HEK293T (cell line): ENCODE data around the gene HPSE2.
A peak's percentile ranks its signal among the peaks of the same experiment; 100 is the strongest.
"Not testable (repeated sequence)": the region's sequence is repeated elsewhere in the genome, so short reads cannot be mapped to it uniquely, and the experiment has no call there.

ENCODE experiments used
- CTCF ChIA-PET: fragments of 350-600 bp; formaldehyde crosslinking; extraction: SDS; loops from one replicate; lab custom pipeline; 2021; ENCODE audit warnings: antibody characterized with exemption, inconsistent platforms; lab: Yijun Ruan, JAX
- POLR2A ChIA-PET: fragments of 350-600 bp; formaldehyde crosslinking; extraction: SDS; loops from one replicate; lab custom pipeline; 2020; ENCODE audit warnings: antibody characterized with exemption, inconsistent platforms; lab: Yijun Ruan, JAX
- DNase-seq: peaks from one replicate; pipeline ENCODE4 v3.0.0; 2012; ENCODE audit warnings: mixed read lengths; ENCODE audit errors: extremely low spot score
- ARNT ChIP-seq: fragments of 450-650 bp; IDR thresholded peaks from 2 replicates; pipeline ENCODE4 v1.6.1; 2017; ENCODE audit warnings: mild to moderate bottlenecking
- BHLHE40 ChIP-seq: fragments of 450-650 bp; IDR thresholded peaks from 2 replicates; pipeline ENCODE4 v1.6.1; 2016; ENCODE audit warnings: mild to moderate bottlenecking, moderate library complexity, borderline replicate concordance
- CTBP1 ChIP-seq: fragments of 450-650 bp; IDR thresholded peaks from 2 replicates; pipeline ENCODE4 v1.6.1; 2016; ENCODE audit warnings: borderline replicate concordance
- ELF4 ChIP-seq: fragments of 450-650 bp; IDR thresholded peaks from 2 replicates; pipeline ENCODE4 v1.6.1; 2017; ENCODE audit warnings: antibody characterized with exemption
- FOXA1 ChIP-seq: fragments of 450-650 bp; IDR thresholded peaks from 2 replicates; pipeline ENCODE4 v1.6.1; 2016; ENCODE audit warnings: mild to moderate bottlenecking
- FOXK2 ChIP-seq: fragments of 450-650 bp; IDR thresholded peaks from 2 replicates; pipeline ENCODE4 v1.6.1; 2016; ENCODE audit warnings: mild to moderate bottlenecking
- FOXM1 ChIP-seq: fragments of 450-650 bp; IDR thresholded peaks from 2 replicates; pipeline ENCODE4 v1.6.1; 2017; ENCODE audit warnings: mild to moderate bottlenecking, borderline replicate concordance
- HDGF ChIP-seq: fragments of 450-650 bp; IDR thresholded peaks from 2 replicates; pipeline ENCODE4 v1.6.1; 2017; ENCODE audit warnings: antibody characterized with exemption, borderline replicate concordance
- L3MBTL2 ChIP-seq: fragments of 450-650 bp; conservative IDR thresholded peaks from 2 replicates; pipeline ENCODE4 v1.6.1; 2016; ENCODE audit warnings: mild to moderate bottlenecking
- LEF1 ChIP-seq: fragments of 450-650 bp; IDR thresholded peaks from 2 replicates; pipeline ENCODE4 v1.6.1; 2017; ENCODE audit warnings: mild to moderate bottlenecking, borderline replicate concordance
- NFRKB ChIP-seq: fragments of 450-650 bp; IDR thresholded peaks from 2 replicates; pipeline ENCODE4 v1.6.1; 2016; ENCODE audit warnings: mild to moderate bottlenecking, moderate library complexity
- SP1 ChIP-seq: fragments of 450-650 bp; IDR thresholded peaks from 2 replicates; pipeline ENCODE4 v1.6.1; 2017
- SUZ12 ChIP-seq: fragments of 450-650 bp; IDR thresholded peaks from 2 replicates; pipeline ENCODE4 v1.6.1; 2016; ENCODE audit warnings: mild to moderate bottlenecking
- TARDBP ChIP-seq: fragments of 450-650 bp; IDR thresholded peaks from 2 replicates; pipeline ENCODE4 v1.6.1; 2016
- ZNF384 ChIP-seq: fragments of 450-650 bp; IDR thresholded peaks from 2 replicates; pipeline ENCODE4 v1.6.1; 2016
- TF ChIP-seq, protein P1 (sequence below): fragments of 450-650 bp; IDR thresholded peaks from 2 replicates; pipeline ENCODE4 v1.6.1; 2016

Gene HPSE2

DNA sequence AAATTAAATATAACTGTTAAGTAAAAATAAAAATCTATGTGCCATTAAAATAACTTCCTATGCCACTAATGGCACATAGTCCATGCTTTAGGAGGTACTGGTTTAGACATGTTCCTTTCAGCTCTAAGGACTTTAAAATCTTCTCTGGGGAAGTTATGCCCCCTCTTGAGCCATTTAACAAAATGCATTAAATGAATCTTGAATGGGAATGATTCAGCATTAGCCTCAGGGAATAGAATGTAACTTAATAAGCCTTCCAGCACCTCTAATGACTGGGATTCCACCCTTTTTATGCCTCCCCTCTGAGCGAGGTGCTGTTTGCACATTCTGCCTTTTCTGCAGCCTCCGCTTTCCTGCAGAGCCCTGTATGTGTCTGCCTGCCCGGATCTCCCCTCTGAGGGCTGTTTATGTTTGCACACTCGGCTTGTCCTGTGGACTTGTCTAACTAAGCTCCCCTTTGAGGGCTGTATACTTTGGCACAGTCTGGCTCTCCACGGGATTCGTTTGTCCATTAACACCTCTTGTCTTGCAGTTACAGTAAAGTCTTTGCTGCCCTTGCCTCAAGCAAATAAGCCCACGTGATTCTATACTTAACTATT is 680.5 kb downstream of the HPSE2 start:
- TF ChIP-seq L3MBTL2: 0 out of 2 replicates have a peak, but pooled peaks have one; percentile 12
- TF ChIP-seq TARDBP: no peak
- ChIA-PET POLR2A (no interaction called here), CTCF (interaction anchor here (1.0 kb wide), 1 partner anchor 88 kb away, joined by 4 read pairs; no protein-coding TSS in a partner anchor)
- peak; percentile 30 for DNase-seq

DNA sequence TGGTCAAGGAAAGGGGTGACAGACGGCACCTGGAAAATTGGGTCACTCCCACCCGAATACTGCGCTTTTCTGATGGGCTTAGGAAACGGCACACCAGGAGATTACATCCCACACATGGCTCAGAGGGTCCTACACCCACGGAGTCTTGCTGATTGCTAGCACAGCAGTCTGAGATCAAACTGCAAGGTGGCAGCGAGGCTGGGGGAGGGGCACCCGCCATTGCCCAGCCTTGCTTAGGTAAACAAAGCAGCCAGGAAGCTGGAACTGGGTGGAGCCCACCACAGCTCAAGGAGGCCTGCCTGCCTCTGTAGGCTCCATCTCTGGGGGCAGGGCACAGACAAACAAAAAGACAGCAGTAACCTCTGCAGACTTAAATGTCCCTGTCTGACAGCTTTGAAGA is 694.1 kb downstream of the HPSE2 start:
- DNase-seq, POLR2A ChIA-PET, CTCF ChIA-PET: not testable (repeated sequence)

DNA sequence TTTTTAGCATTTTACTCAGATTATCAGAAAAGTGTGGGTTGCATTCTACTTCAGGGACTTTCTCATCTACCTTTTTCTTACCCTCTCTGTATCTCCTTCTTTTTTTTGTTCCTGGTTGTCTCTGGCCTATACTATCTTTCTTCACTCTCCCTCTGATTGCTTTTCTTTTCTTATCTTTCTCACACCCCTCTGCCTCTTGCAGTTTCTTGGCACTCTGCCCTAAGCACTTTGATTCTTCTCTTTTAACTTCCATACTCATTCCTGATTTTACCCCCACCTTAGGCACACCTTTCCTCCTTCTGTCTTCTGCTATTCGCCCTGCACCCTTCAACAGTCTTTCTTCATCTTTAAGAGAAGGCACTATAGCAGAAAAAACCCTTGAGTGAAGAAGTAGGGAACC is 696.1 kb downstream of the HPSE2 start:
- ChIA-PET CTCF (no interaction called here), POLR2A (no interaction called here)
- TF ChIP-seq TARDBP: no peak
- TF ChIP-seq L3MBTL2: no peak
- no peak for TF ChIP-seq ELF4
- TF ChIP-seq, protein P1, sequence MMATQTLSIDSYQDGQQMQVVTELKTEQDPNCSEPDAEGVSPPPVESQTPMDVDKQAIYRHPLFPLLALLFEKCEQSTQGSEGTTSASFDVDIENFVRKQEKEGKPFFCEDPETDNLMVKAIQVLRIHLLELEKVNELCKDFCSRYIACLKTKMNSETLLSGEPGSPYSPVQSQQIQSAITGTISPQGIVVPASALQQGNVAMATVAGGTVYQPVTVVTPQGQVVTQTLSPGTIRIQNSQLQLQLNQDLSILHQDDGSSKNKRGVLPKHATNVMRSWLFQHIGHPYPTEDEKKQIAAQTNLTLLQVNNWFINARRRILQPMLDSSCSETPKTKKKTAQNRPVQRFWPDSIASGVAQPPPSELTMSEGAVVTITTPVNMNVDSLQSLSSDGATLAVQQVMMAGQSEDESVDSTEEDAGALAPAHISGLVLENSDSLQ: no peak
- no peak for TF ChIP-seq CTBP1
- TF ChIP-seq ARNT: no peak
- TF ChIP-seq FOXA1: no peak
- no peak for TF ChIP-seq FOXM1
- TF ChIP-seq HDGF: no peak
- TF ChIP-seq LEF1: no peak
- no peak for TF ChIP-seq SUZ12
- no peak for TF ChIP-seq SP1
- TF ChIP-seq ZNF384: no peak
- no peak for TF ChIP-seq BHLHE40
- no peak for TF ChIP-seq FOXK2
- DNase-seq: no peak

DNA sequence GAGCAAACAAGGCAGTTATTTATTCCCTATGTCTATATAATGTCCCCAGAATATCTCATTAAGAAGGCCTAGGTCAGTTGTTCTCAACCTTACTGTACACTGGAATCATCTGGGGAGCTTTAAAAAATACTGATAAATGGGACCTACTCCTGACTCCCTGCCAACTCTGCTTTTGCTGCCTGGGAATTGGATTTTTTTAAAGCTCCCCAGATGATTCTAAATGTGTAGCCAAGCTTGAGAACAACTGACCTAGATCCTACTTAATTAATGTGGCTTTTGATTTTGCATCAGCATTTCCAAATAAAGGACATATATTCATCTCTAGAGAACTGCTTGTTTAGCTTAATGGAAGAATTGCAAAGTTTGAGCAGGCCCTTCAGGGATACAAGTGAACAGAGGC is 697.2 kb downstream of the HPSE2 start:
- ChIA-PET POLR2A (no interaction called here), CTCF (no interaction called here)
- TF ChIP-seq, protein P1: no peak
- TF ChIP-seq ARNT (no peak), NFRKB (no peak), ZNF384 (no peak), TARDBP (no peak), CTBP1 (no peak), FOXK2 (no peak), FOXA1 (no peak), L3MBTL2 (no peak), FOXM1 (no peak), HDGF (no peak), BHLHE40 (no peak)

DNA sequence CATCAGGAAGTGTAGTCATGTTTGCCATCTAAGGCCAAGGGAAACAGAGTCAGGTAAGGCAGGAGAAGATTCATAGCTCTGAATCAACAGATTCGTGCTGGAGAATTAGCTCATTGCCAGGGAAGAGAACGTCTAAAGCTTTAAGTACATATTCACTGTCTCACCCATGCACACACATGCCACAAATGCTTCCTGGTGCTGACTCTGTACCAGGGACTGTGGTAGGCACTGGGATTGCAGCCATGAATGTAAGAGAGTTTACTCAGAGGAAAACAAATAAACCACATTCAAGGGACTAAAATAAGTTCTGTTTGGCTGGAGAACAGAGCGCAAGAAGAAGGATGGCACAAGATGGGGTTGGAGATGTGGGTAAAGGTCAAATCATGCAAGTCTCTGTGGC is 699.1 kb downstream of the HPSE2 start:
- POLR2A ChIA-PET: no interaction called here
- CTCF ChIA-PET: no interaction called here
- no peak for DNase-seq
- TF ChIP-seq FOXK2 (no peak), ZNF384 (no peak), ARNT (no peak), SP1 (no peak), NFRKB (no peak), L3MBTL2 (no peak), SUZ12 (no peak), TARDBP (no peak), ELF4 (no peak), BHLHE40 (no peak)
- TF ChIP-seq, protein P1: no peak

More for the DNA sequence above, 697.2 kb downstream of the HPSE2 start:
- DNase-seq: no peak

DNA sequence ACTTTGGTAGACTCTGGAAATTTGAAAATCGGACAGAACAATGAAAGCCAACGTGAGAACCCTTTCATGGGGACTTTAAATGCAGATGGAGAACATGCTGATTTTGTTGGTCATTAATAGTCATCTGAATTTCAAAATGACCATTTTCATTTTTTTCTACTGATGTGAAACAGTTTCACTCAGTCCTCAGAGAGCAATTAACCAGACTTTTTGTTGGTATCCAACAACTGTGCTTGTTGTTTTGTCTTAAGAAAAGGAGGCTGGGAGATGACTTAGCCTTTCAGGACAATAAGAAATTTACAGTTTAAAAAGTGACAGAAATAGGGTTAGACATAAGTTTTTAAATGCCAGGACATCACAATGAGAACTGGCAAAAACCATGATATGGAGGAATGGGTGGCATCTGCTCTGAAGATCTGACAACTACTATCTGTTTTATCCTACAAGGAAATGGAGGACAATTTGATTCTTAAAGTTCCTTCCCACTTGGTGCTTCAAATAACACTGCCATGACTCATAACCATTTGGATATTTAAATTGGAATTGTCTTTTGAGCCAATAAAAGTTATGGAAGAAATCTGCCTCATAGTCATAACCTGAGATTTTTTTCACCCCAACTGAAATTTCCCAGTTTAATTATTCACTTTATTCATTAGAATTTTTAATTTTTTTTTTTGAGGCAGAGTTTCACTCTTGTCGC is 701.8 kb downstream of the HPSE2 start:
- DNase-seq: no peak
- TF ChIP-seq ARNT: no peak
- no peak for TF ChIP-seq BHLHE40
- TF ChIP-seq ZNF384: no peak
- no peak for TF ChIP-seq CTBP1
- TF ChIP-seq FOXK2: no peak
- TF ChIP-seq LEF1: no peak
- TF ChIP-seq, protein P1: no peak
- no peak for TF ChIP-seq L3MBTL2
- TF ChIP-seq FOXA1: no peak
- no peak for TF ChIP-seq SUZ12
- TF ChIP-seq SP1: no peak
- TF ChIP-seq NFRKB: no peak
- ChIA-PET POLR2A (no interaction called here), CTCF (interaction anchor here (0.6 kb wide), 1 partner anchor 805 kb away, joined by 3 read pairs; no protein-coding TSS in a partner anchor)
